Measurements from ENCODE around the gene CASR. TPM values are rescaled to one million over a fixed set of nuclear protein-coding genes. Genes with fewer than 3 reads are reported as not detected.

The CASR gene
- total RNA-seq, 1 donor = not detected

DNA sequence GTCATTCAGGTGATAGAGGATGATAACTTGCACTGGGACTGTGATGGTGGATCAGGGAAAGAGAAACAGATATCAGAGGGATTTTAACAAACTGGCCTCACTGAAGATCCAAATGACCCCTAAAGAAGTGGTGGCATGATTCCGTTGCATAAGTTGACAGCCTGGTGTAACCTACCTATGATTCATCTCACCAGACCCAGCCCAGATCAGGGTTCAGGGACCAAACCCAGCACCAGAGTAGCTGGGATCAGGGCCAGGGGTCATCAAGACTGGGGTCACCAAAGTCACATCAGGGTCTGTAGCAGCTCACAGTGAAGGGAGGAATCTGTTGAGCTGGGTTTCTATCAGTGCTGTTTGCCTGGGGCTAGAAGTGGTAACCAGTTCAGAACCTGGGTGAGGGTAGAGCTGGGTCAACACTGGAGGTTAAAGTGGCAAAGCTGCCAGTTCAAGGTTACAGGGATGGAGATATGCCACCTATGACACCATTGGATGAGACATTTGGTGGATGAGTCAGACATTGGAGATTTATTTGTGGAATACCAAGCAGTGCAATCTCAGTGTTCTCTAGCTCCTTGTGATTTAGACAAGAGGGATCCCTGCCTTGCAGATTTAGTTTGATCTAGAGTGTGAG is 35.9 kb downstream of the CASR start:
- Histone ChIP-seq H3K9me3 (ENCODE audit: low read depth, low read length) (no peaks in the 10 kb centered on the region), H2AFZ (ENCODE audit: low read length) (no peak overlapping the region), H3K4me2 (ENCODE audit: insufficient read depth, low read length) (no peak overlapping the region), H3K79me2 (ENCODE audit: insufficient read depth, low read length) (no peaks in the 10 kb centered on the region), H3K27me3 (ENCODE audit: insufficient read depth, low read length) (no peaks in the 10 kb centered on the region), H3K4me3 (ENCODE audit: insufficient read depth, low read length) (no peak overlapping the region), H3K36me3 (ENCODE audit: insufficient read depth, low read length) (no peaks in the 10 kb centered on the region), H3K4me1 (ENCODE audit: insufficient read depth, low read length) (no peaks in the 10 kb centered on the region), H4K20me1 (ENCODE audit: insufficient read depth, low read length) (no peaks in the 10 kb centered on the region), H3K27ac (ENCODE audit: low read depth, low read length) (no peak overlapping the region)
- TF ChIP-seq, protein P1, sequence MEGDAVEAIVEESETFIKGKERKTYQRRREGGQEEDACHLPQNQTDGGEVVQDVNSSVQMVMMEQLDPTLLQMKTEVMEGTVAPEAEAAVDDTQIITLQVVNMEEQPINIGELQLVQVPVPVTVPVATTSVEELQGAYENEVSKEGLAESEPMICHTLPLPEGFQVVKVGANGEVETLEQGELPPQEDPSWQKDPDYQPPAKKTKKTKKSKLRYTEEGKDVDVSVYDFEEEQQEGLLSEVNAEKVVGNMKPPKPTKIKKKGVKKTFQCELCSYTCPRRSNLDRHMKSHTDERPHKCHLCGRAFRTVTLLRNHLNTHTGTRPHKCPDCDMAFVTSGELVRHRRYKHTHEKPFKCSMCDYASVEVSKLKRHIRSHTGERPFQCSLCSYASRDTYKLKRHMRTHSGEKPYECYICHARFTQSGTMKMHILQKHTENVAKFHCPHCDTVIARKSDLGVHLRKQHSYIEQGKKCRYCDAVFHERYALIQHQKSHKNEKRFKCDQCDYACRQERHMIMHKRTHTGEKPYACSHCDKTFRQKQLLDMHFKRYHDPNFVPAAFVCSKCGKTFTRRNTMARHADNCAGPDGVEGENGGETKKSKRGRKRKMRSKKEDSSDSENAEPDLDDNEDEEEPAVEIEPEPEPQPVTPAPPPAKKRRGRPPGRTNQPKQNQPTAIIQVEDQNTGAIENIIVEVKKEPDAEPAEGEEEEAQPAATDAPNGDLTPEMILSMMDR (IDR thresholded peaks at IDR 0.05; ENCODE audit: extremely low read depth, low read depth, low read length) = no peak
- no peak for DNase-seq (ENCODE audit: insufficient read length, low spot score, missing footprints)

DNA sequence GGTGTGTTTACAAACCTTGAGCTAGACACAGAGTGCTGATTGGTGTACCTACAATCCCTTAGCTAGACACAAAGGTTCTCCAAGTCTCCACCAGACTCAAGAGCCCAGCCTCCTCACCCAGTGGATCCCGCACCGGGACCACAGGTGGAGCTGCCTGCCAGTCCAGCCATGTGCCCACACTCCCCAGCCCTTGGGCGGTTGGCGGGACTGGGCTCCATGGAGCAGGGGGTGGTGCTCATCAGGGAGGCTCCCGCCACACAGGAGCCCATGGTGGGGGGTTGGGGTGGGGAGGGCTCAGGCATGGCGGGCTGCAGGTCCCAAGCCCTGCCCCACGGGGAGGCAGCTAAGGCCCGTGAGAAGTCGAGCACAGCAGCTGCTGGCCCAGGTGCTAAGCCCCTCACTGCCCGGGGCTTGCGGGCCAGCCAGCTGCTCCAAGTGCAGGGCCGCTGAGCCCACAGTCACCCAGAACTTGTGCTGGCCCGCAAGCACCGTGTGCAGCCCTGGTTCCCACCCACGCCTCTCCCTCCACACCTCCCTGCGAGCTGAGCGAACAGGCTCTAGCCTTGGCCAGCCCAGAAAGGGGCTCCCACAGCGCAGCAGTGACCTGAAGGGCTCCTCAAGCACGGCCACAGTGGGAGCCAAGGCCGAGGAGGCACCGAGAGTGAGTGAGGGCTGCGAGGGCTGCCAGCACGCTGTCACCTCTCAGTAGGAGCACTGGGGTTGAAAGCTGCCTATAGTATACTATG is 43.7 kb downstream of the CASR start:
- Histone ChIP-seq H3K9me3 (ENCODE audit: low read depth, low read length) (no peaks in the 10 kb centered on the region), H3K27ac (ENCODE audit: low read depth, low read length) (no peak overlapping the region), H3K4me1 (ENCODE audit: insufficient read depth, low read length) (no peaks in the 10 kb centered on the region), H3K27me3 (ENCODE audit: insufficient read depth, low read length) (peaks cover 4% of the 10 kb centered on the region), H3K36me3 (ENCODE audit: insufficient read depth, low read length) (no peaks in the 10 kb centered on the region), H4K20me1 (ENCODE audit: insufficient read depth, low read length) (no peaks in the 10 kb centered on the region), H3K4me2 (ENCODE audit: insufficient read depth, low read length) (no peak overlapping the region), H2AFZ (ENCODE audit: low read length) (no peak overlapping the region), H3K79me2 (ENCODE audit: insufficient read depth, low read length) (no peaks in the 10 kb centered on the region), H3K4me3 (ENCODE audit: insufficient read depth, low read length) (no peak overlapping the region)
- no peak for DNase-seq (ENCODE audit: insufficient read length, low spot score, missing footprints)
- TF ChIP-seq, protein P1 (IDR thresholded peaks at IDR 0.05; ENCODE audit: extremely low read depth, low read depth, low read length) = no peak

DNA sequence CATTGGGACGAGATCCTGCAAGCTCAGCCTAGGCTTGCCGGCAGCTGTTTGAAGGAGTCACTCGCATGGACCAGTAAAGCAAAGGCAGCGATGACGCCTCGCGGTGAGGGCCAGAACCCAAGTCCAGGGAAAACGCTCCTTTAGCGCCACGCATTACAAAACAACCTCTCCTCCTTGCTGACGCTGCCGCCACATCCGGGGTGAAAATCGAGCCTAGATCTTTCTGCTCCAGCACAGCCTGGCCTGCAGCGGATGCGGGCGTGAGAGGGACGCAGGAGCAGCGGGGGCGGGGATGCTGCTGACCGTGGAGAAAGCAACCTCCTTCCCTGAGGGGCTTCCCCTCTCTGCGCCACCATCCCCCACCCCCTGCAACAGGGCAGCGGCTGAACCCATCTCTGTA is 46.7 kb downstream of the CASR start:
- no peak overlapping the region for H2AFZ ChIP-seq (ENCODE audit: low read length)
- H3K4me1 ChIP-seq (ENCODE audit: insufficient read depth, low read length) = no peaks in the 10 kb centered on the region
- no peak overlapping the region for H3K27ac ChIP-seq (ENCODE audit: low read depth, low read length)
- no peaks in the 10 kb centered on the region for H3K79me2 ChIP-seq (ENCODE audit: insufficient read depth, low read length)
- no peaks in the 10 kb centered on the region for H3K9me3 ChIP-seq (ENCODE audit: low read depth, low read length)
- TF ChIP-seq, protein P1 (IDR thresholded peaks at IDR 0.05; ENCODE audit: extremely low read depth, low read depth, low read length) = no peak
- DNase-seq (ENCODE audit: insufficient read length, low spot score, missing footprints) = no peak
- no peaks in the 10 kb centered on the region for H3K36me3 ChIP-seq (ENCODE audit: insufficient read depth, low read length)
- H3K4me2 ChIP-seq (ENCODE audit: insufficient read depth, low read length) = no peak overlapping the region
- H3K27me3 ChIP-seq (ENCODE audit: insufficient read depth, low read length) = peaks cover 8% of the 10 kb centered on the region
- H3K4me3 ChIP-seq (ENCODE audit: insufficient read depth, low read length) = no peak overlapping the region
- no peaks in the 10 kb centered on the region for H4K20me1 ChIP-seq (ENCODE audit: insufficient read depth, low read length)

DNA sequence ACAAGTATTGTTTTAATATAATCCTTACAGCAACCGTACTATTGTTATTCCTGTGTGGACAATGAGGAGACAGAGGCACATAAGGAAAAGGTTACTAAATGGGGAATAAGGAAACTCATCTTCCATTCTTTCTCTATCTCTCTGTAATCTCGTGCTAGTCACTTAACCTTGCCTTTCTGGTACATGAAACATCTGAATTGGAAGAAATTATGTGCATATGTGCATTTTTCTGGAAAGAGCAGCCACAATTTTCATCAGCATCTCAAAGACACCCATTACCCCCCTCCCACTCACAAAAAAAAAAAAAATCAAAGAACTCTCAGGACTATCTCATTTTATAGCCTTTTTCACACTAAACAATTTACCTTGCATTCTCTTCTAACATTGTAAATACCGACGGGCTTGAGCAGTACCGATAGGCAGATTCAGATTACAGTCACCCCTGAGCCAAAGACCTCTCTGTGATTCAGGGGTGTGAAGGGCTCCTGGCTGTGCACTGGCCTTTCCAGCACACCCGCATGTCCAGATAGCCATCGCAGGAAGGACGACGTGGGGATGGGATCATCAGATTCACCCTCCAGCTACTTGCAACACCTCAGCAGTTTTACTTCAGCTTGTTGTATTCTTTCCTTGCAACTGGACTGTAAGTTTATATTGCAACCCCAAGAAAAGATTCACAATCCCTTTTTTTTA is 48.1 kb downstream of the CASR start:
- no peak for DNase-seq (ENCODE audit: insufficient read length, low spot score, missing footprints)
- Histone ChIP-seq H4K20me1 (ENCODE audit: insufficient read depth, low read length) (no peaks in the 10 kb centered on the region), H3K27ac (ENCODE audit: low read depth, low read length) (no peak overlapping the region), H3K4me3 (ENCODE audit: insufficient read depth, low read length) (no peak overlapping the region), H3K79me2 (ENCODE audit: insufficient read depth, low read length) (no peaks in the 10 kb centered on the region), H3K9me3 (ENCODE audit: low read depth, low read length) (no peaks in the 10 kb centered on the region), H3K4me2 (ENCODE audit: insufficient read depth, low read length) (no peak overlapping the region), H3K36me3 (ENCODE audit: insufficient read depth, low read length) (no peaks in the 10 kb centered on the region), H3K4me1 (ENCODE audit: insufficient read depth, low read length) (no peaks in the 10 kb centered on the region), H3K27me3 (ENCODE audit: insufficient read depth, low read length) (peaks cover 8% of the 10 kb centered on the region), H2AFZ (ENCODE audit: low read length) (no peak overlapping the region)
- TF ChIP-seq, protein P1 (IDR thresholded peaks at IDR 0.05; ENCODE audit: extremely low read depth, low read depth, low read length) = no peak
